Measurements from ENCODE around the gene MRPS2.
"Not testable (repeated sequence)": the region's sequence is repeated elsewhere in the genome, so short reads cannot be mapped to it uniquely, and the experiment has no call there.

Gene MRPS2

DNA sequence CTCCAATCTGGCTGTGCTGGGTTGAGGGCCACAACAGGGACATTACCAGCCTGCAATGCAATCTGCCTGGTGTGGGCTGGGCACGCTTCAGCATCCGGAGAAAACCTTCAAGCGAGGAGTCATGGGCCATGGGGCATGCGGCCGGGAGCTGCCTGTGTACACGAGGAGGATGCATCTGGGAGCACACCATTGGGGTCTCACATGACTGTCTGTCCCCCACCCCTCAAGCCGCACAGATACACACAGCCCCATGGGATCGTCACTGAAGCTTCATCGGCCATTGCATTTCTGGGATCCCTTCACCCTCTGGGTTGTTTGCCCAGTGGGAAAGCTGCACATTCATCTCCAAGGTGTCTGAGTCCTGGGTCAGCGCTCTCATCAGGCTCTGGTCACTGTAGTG is 30.6 kb downstream of the MRPS2 start:
- no peak for DNase-seq (ENCODE audit: low read depth)

DNA sequence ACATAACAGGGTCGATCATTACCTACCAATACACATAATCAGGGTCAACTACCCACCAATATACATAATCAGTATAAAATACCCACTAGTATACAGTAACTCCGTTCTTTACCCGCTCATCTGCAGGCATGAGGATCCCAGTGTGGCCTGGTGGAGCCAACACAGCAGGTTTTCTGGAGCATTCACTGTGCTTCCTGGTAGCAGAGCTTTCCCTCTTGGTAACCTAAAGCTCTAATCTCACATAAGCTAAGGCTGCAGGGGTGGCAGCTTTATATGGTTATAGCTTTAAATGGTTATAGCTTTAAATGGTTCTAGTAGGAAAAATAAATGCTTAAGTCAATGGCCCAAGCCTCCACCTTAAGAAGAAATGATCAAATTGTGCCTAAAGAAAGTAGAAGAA is 32.6 kb downstream of the MRPS2 start:
- DNase-seq (ENCODE audit: low read depth), result no peak

DNA sequence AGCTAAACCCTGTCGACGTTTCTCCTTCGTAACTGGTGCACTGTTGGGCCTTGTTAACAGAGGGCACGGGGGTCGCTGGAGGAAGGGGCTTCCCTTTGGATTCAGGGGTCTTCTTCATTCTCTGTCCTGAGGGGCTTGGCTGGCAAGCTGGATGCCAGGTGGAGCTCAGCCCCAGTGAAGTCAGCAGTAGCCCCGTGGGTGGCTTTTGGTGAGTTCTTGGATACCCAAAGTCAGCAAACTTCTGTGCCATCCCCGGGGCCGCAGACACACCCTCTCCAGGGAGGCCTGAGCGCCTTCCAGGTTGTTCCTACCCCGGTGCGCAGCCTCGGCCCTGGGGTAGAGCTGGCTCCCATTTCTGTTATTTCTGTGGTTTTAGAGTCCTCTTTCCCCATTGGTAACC is 33.2 kb downstream of the MRPS2 start:
- no peak for DNase-seq (ENCODE audit: low read depth)

DNA sequence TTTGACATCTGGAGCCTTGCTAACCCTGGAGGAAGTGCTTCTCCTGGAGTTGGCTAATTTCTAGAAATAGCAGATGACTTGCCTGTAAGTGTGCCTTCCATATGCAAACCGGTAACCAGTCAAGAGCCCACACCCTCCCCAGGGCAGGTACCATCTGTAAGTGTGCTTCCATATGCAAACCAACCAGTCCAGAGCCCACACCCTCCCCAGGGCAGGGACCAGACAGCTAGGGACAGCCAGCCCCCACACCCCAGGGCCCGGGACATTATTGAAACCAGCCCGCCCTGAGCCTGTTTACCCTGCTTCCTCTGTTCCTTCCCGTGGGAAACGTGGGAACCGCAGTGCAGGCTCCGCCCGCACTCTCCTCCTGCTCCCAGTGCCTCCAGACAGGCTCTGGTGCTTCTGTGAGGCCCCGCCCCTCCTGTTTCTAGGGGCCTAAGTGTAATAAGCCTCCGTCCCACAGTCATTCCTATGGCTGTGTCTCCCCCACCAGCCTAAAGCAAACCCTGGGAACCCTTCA is 33.8 kb downstream of the MRPS2 start:
- not testable (repeated sequence) for DNase-seq (ENCODE audit: low read depth)

DNA sequence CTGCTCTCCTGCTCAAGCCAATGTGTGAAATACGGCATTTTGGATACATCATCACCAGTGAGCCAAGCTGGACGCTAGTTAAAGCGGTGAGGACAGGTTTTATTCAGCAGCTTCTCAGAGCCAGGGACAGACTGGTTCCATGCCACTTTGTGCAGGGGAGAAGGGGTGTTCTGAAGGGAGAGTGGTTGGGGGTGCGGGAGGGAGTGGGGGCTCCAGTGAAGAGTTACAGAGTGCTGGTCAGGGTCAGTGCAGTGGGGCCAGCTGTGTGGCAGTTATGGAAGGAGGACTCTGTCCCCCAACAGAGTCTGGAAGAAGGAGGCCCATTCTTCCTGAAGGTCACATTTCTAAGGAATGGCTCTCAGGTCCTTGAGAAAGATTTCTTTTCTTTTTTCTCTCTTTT is 34.3 kb downstream of the MRPS2 start:
- DNase-seq (ENCODE audit: low read depth), result not testable (repeated sequence)

DNA sequence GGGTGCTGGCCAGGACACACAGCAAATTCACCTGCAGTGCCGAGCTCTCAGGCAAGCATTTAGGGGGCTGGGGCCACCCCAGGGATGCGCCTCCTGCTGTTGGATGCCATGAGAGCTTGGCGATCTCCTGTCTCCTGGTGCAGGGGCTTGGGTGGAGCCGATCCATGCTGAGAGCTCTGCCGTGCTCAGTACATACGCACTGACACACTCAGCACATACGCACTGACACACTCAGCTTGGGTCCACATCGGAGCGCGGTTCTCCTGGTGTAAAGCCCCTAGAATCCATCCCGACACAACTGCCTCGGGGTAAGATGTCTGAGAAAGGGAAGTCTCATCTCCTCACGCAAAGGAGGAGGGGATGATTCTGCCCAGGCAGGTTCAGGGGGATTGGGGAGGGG is 35.1 kb downstream of the MRPS2 start:
- not testable (repeated sequence) for DNase-seq (ENCODE audit: low read depth)

DNA sequence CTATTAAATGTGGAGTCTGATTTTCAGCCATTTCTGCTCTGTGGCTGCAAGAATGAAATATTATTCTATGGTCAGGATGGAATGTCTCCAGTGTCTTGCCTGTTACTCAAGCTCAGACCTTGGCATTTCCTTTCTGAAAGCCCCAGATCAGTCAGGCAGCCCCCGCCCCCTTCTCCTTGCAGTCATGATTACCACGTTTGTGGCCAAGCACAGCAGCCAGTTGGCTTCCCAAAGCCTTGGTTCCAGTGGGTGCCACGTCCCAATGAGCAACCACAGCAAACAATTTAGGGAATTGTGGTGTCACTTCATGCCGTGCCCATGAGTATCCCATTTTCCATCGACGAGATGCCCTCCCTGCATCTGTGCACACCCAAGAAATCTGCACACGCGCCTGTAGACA is 35.7 kb downstream of the MRPS2 start:
- no peak for DNase-seq (ENCODE audit: low read depth)

DNA sequence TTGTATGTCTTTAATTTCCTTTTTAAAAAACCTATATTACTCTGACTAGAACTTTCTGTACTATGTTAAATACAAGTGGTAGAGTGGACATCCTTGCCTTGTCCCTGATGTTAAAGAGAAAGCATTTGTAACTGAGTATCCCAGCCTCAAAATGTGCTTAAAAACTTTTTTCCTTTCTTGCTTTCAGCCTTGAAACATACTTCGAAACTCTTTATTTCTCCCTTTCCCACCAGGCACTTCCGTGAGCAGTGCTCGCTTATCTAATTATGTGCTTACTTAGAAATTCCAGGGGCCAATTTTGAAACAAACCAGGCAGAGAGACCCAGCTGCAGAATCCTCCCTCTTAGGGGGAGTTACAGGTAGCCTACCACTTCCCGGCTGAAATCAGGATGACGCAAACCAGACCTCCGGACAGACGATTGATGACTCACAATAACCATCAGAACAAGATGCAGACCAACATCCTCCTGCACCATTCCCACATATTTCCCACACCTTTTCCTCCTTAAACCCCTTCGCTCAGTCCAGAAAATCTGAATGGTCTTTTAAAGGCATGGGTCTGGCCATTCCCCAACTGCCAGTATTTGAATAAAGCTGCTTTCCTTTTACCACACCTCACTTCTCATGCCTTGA is 42.9 kb downstream of the MRPS2 start:
- DNase-seq (ENCODE audit: low read depth), result not testable (repeated sequence)

DNA sequence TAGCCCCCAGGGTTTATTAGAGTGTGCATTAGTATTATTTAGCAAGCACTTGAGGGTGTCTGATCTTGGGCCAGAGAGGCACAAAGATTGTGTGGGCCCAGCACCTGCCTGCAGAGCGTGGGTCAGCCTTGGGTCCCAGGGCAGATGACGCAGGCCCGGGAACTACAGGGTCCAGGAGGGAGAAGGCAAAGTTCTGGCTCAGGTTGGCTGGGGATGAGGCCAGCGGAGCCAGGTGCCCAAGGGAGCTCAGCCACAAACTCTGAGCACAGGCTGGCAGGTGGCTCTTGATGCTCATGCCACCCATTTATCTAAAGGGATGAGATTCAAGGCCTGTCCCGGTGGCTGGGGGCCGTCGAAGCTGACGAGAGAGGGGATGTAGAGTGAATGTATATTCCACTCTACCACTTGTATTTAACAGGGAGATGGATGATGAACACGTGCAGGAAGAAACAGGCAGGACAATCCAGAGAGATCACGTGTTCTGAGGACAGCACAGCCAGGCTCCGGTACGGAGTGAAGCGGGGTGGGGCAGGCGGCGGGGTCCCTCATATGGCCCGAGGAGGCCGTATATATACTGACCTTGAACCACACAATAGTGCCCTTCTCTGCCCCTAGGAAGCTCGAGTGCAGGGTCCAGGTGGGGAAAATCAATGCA is 44.6 kb downstream of the MRPS2 start:
- DNase-seq (ENCODE audit: low read depth), result no peak

DNA sequence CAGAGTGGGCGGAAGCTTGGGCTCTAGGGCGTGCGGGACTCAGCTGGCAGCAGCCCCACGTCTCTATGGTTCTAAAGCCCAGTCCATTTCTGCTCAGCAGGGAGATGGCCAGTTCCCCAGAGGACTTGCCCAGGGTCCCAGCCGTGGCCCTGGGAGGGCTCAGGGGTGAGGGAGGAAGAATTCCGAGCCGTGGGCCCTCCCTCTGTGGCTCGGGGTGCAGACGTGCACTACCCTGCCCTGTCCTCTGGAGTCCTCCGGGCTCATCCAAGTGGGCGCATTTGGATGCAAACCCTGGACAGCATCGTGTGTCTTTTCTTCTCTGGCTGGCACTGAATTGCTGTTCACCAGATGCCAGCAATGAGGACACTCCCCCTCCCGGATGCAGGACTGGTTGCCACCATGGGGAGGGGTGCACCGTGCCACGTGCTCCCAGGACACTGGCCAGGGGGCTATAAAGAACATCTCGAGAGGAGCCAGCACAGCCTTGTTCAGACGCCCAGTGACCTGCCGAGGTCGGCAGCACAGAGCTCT is 45.2 kb downstream of the MRPS2 start, which contains the start of gene OBP2A:
Gene OBP2A (plus strand): TSS at position 481 of the 531 bp plus-strand sequence. CDS start 55 bp downstream, outside the sequence.
- DNase-seq (ENCODE audit: low read depth), result not testable (repeated sequence)

DNA sequence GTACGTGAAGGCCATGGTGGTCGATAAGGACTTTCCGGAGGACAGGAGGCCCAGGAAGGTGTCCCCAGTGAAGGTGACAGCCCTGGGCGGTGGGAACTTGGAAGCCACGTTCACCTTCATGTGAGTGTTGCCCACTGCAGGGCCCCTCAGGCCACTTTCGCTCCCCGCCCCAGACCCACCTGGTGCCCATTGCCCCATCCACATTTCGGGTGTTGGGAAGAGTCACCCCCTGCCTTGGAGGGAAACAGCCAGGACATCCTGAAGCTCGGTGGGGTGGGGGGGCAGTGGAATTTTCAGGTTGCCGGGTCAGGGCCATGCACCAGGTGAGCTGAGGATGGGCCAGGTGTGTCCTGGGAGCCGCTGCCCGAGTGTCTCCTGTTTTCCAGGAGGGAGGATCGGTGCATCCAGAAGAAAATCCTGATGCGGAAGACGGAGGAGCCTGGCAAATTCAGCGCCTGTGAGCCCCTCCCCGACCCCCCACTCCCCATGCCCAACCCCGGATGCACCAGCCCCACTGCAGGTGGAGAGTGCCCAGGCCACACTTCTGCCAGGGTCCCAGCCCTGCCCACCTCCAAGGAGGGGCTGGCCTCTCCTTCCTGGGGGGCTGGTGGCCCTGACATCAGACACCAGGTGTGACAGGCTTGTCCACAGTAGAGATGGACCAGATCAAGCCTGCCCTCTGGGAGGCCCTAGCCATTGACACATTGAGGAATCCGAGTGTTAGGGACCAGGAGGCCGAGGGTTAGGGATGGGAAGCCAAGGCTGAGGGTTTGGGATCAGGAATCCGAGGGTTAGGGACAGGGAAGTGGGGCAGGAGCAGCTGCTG is 46.5 kb downstream of the MRPS2 start:
- DNase-seq (ENCODE audit: low read depth), result not testable (repeated sequence)

DNA sequence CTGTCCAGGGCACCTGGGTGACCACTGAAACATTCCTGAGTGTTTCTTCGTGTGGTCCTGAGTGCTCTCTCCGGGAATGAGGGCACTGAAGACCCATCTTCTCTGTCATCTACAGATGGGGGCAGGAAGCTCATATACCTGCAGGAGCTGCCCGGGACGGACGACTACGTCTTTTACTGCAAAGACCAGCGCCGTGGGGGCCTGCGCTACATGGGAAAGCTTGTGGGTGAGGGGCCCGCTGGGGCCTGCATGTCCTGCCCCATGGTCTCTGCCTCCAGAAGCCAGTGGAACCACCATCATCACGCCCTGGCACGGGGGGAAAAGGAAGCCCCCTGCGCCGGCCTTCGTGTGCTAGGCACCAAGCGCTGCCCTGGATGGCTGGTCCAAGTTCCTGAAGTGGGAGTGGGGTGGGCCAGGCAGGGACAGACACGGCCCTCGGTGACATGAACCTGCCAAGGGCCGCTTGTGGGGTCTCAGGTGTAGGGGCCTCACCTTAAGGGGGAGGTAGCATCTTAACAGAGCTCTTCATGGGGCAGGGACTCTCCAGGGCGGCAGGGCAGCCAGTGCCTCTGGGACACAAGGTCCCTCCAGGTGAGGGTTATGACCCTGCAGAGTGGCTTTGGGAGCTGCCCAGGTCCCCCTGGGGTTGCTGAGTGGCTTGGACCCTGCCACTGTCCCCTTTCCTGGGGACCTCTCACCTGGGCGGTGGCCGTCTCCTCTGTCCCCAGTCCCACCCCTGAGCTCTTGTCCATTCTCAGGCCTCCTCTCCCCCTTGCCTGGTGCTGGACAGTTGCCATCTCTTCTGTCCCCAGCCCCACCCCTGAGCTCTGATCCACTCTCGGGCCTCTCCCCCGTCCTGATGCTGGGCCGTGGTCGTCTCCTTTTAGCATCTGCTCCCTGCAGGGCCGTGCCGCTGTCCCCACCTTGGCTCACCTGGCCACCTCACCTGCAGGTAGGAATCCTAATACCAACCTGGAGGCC is 47.6 kb downstream of the MRPS2 start:
- no peak for DNase-seq (ENCODE audit: low read depth)

DNA sequence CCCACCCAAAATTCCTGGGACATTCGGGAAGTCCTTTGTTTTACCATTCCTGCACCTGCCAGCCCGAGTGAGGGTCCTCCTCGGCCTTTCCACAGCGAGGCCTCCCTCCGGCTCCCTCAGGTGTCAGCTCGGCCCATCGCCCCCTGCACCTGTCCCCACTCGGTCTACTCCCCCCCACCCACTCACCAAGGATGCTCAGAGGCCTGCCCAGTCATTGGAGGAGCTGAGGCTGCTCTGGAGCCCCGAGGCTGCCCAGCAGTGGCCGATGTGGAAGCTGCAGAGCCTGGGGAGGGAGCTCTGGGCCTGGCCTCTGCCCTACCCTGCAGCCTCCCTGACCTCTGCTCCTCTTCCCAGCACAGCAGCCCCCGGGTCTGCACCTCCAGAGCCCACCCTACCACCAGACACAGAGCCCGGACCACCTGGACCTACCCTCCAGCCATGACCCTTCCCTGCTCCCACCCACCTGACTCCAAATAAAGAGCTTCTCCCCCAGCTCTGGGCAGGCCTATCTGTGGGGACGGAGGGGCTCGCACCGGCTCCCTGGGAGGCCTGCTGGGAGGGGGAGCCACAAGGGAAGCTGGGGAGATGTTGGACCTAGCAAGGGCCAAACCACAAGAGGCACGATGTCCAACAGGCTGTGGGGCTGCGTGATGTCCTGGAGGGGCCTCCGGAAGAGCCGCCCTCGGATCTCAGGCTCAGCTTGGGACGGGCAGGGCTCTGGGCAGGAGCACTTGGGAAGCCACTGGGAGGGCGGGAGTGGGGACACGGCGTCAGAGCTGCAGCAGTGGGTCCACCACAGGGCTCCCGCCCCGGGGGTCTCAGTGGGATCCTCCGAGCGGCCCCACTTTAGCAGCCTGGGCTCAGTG is 49.2 kb downstream of the MRPS2 start:
- not testable (repeated sequence) for DNase-seq (ENCODE audit: low read depth)

DNA sequence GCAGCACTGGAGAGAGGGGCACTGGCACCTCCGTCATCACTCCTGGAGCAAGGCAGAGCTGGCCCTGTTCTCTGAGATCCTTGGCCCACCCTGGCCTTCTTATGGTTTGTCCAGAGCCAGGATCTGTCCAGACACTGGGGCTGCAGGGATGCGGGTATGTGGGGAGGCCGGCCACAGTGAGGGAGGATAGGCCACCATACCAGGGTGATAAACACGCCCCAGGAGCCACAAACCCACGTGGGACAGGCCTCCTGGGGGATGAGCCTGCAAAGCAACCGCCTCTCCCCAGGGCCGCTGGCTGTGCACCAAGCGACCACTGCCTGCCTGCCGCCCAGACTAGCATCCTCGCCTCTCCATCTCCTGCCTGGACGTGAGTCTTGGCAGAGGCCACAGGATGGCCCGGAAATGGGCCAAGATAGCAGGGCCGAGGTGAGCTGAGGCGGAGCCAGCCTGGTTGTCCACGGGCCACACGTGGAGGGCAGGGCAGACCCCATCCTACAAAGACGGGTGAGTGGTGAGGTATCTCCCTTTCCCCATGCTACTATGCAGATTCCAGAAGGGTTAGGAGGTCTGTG is 49.9 kb downstream of the MRPS2 start:
- DNase-seq (ENCODE audit: low read depth), result no peak

DNA sequence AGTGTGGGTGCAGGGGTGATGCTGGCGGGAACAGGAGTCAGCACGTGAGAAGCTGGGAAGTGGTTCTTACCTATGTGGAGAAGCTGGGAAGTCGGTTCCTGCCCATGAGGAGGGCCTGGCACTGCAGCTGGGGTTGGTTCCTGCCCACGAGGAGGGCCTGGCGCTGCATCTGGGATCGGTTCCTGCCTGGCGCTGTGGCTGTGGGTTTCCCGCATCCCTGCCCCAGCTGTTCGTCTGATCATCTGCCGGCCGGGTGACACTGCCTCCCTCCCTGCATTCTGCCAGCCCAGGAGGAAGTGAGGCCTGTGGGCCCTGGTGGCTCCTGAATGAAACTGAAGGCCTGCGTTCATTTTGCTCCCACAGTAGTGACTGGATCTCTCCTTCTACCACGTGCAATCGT is 50.5 kb downstream of the MRPS2 start:
- no peak for DNase-seq (ENCODE audit: low read depth)

DNA sequence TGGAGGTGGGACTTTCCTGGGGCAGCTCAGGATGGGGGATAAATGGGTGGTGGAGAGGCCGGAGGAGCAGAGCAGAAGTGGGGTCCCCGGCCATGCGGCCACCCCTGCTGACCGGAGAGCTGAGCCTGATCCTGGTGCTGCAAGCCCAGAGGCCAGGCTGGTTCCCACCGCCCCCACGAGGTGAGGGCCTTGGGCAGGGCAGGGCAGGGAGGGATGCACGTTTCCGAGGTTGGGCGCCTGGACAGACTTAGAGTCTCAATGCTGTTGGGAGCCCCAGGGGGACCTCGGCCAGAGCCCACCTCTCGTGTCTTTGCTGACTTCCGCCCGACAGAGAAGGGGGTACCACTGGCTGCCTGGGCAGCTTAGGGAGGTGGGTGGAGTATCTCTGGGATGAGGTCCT is 51.0 kb downstream of the MRPS2 start:
- DNase-seq (ENCODE audit: low read depth), result no peak

DNA sequence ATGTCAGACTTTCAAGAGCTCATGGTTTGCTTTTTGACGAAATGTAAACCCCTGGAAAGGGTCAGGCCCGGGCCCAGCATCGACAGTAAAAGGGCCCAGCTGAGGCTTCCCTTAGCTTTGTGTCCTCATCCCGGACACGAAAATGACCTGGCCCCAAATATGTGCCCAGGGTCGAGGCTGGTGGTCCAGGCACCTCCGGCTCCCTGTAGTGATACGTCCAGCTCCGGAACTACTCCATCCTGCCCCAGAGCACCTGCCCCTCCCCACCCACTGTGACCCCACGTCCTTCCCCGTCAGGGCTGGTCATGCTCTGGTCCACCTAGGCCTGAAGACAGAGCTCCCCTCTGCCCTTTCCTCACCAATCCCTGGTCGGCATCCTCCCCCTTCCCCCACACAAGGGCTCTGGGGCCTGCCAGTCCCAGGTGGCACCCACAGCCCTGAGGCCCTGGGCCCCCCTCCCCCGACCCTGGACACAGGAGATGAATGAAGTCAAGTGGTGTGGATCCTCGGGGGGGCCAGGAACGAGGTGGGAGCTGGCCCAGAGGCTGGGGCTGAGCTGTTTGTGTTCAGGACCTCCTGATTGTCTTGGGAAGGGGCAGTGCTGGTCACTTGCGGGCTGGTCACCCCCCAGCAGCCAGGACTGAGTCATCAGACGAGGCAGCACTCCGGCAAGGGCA is 51.7 kb downstream of the MRPS2 start:
- DNase-seq (ENCODE audit: low read depth), result no peak

DNA sequence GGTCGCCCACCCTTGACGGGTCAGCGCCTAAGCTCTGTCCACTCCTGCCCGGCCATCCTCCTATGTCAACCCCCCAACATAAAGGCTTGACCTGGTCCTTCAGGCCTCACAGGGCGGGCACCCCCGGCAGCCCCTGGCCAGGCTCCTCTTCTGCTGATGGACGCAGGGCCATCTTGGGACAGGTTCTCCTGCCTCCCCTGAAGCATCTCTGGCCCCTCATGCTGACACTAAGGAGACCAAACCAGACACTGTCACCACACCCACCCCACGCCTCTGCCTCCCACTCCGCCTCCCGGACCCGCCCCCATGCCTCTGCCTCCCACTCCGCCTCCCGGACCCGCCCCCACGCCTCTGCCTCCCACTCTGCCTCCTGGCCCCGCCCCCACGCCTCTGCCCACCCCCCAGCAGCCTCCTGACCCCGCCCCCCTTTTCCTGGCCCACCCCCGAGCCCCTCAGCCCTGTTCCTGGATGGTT is 52.3 kb downstream of the MRPS2 start:
- no peak for DNase-seq (ENCODE audit: low read depth)

Data from stimulated activated CD8-positive, alpha-beta memory T cell treated with anti-CD3 and anti-CD28 coated beads, Interleukin-7, amount 100 ng/mL, for 24 hours (primary cell).